ENCODE measurements around the gene TGFB3.

DNA sequence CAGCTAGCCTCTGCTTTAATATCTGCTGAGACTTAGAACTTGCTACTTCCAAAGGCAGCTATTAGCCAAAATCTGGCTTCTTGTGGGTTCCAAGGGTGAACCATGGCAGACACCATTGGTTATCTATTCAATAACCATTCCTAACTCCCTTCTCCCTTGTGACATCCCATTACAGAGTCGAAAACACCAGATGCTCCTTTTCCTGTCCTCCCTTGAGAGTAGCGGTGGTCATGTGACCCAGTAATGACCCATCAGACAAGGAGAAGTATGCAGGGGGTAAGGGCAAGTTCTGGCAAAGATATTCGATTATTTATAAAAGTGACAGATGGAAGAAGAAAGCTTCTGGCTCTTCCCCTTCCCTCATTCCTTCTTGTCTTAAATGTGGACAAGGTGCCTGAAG, 20.1 kb downstream of the TGFB3 start:
- TF ChIP-seq, protein P1, sequence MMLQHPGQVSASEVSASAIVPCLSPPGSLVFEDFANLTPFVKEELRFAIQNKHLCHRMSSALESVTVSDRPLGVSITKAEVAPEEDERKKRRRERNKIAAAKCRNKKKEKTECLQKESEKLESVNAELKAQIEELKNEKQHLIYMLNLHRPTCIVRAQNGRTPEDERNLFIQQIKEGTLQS (IDR thresholded peaks at IDR 0.05) = no peak
- TF ChIP-seq, protein P2, sequence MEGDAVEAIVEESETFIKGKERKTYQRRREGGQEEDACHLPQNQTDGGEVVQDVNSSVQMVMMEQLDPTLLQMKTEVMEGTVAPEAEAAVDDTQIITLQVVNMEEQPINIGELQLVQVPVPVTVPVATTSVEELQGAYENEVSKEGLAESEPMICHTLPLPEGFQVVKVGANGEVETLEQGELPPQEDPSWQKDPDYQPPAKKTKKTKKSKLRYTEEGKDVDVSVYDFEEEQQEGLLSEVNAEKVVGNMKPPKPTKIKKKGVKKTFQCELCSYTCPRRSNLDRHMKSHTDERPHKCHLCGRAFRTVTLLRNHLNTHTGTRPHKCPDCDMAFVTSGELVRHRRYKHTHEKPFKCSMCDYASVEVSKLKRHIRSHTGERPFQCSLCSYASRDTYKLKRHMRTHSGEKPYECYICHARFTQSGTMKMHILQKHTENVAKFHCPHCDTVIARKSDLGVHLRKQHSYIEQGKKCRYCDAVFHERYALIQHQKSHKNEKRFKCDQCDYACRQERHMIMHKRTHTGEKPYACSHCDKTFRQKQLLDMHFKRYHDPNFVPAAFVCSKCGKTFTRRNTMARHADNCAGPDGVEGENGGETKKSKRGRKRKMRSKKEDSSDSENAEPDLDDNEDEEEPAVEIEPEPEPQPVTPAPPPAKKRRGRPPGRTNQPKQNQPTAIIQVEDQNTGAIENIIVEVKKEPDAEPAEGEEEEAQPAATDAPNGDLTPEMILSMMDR (IDR thresholded peaks at IDR 0.05; ENCODE audit: low read depth, low read length, missing input control) = no peak
- TF ChIP-seq FOXA2 (IDR thresholded peaks at IDR 0.05) (no peak), JUND (IDR thresholded peaks at IDR 0.05) (no peak), EGR1 (IDR thresholded peaks at IDR 0.05; ENCODE audit: low read depth in 2 of 2) (no peak), YY1 (IDR thresholded peaks at IDR 0.05) (no peak), RXRA (IDR thresholded peaks at IDR 0.05) (no peak), GABPA (IDR thresholded peaks at IDR 0.05 in 1 of 2, conservative IDR thresholded peaks at IDR 0.05 in 1 of 2) (no peak), NR2F2 (IDR thresholded peaks at IDR 0.05) (no peak), RAD21 (IDR thresholded peaks at IDR 0.05) (no peak)
- TF ChIP-seq, protein P3, sequence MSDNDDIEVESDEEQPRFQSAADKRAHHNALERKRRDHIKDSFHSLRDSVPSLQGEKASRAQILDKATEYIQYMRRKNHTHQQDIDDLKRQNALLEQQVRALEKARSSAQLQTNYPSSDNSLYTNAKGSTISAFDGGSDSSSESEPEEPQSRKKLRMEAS (IDR thresholded peaks at IDR 0.05) = no peak
- TF ChIP-seq, protein P4, sequence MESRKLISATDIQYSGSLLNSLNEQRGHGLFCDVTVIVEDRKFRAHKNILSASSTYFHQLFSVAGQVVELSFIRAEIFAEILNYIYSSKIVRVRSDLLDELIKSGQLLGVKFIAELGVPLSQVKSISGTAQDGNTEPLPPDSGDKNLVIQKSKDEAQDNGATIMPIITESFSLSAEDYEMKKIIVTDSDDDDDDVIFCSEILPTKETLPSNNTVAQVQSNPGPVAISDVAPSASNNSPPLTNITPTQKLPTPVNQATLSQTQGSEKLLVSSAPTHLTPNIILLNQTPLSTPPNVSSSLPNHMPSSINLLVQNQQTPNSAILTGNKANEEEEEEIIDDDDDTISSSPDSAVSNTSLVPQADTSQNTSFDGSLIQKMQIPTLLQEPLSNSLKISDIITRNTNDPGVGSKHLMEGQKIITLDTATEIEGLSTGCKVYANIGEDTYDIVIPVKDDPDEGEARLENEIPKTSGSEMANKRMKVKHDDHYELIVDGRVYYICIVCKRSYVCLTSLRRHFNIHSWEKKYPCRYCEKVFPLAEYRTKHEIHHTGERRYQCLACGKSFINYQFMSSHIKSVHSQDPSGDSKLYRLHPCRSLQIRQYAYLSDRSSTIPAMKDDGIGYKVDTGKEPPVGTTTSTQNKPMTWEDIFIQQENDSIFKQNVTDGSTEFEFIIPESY (IDR thresholded peaks at IDR 0.05) = no peak

All from liver (tissue), 3 donors.